Measurements from ENCODE around the gene GALNT14.

Gene GALNT14

DNA sequence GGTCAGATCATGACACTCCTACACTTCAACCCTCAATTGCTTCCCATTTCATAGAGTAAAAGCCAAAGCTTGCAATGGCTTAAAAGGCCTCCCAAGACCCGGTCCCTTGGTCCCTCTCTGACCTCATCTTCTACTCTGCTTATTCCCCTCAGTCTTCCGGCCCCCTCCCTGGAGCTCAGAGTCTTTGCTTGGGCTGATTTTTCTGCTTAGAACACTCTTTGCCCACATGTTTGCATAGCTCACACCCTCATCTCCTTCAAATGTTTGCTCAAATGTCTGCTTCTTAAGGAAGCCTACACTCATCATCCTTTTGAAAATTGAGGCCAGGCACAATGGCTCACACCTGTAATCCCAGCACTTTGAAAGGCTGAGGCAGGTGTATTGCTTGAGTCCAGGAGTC, 265.4 kb downstream of the GALNT14 start:
- TF ChIP-seq, protein P1, sequence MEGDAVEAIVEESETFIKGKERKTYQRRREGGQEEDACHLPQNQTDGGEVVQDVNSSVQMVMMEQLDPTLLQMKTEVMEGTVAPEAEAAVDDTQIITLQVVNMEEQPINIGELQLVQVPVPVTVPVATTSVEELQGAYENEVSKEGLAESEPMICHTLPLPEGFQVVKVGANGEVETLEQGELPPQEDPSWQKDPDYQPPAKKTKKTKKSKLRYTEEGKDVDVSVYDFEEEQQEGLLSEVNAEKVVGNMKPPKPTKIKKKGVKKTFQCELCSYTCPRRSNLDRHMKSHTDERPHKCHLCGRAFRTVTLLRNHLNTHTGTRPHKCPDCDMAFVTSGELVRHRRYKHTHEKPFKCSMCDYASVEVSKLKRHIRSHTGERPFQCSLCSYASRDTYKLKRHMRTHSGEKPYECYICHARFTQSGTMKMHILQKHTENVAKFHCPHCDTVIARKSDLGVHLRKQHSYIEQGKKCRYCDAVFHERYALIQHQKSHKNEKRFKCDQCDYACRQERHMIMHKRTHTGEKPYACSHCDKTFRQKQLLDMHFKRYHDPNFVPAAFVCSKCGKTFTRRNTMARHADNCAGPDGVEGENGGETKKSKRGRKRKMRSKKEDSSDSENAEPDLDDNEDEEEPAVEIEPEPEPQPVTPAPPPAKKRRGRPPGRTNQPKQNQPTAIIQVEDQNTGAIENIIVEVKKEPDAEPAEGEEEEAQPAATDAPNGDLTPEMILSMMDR (conservative IDR thresholded peaks at IDR 0.05; ENCODE audit: low read depth, low read length): no peak
- no peaks in the 10 kb centered on the region for H3K27me3 ChIP-seq (ENCODE audit: insufficient read depth, low read depth)
- H4K20me1 ChIP-seq (ENCODE audit: insufficient read depth): no peaks in the 10 kb centered on the region
- H3K36me3 ChIP-seq (ENCODE audit: insufficient read depth): no peaks in the 10 kb centered on the region
- H3K4me2 ChIP-seq: no peak overlapping the region
- H3K4me1 ChIP-seq (ENCODE audit: low read depth, poor library complexity, severe bottlenecking): no peaks in the 10 kb centered on the region
- no peak overlapping the region for H3K4me3 ChIP-seq (IDR thresholded peaks at IDR 0.05; ENCODE audit: insufficient read depth, low read depth, low read length)
- no peak overlapping the region for H3K27ac ChIP-seq
- H2AFZ ChIP-seq (ENCODE audit: low read depth): no peak overlapping the region
- H3K9ac ChIP-seq: no peak overlapping the region
- no peaks in the 10 kb centered on the region for H3K79me2 ChIP-seq (ENCODE audit: insufficient read depth, low read depth)

DNA sequence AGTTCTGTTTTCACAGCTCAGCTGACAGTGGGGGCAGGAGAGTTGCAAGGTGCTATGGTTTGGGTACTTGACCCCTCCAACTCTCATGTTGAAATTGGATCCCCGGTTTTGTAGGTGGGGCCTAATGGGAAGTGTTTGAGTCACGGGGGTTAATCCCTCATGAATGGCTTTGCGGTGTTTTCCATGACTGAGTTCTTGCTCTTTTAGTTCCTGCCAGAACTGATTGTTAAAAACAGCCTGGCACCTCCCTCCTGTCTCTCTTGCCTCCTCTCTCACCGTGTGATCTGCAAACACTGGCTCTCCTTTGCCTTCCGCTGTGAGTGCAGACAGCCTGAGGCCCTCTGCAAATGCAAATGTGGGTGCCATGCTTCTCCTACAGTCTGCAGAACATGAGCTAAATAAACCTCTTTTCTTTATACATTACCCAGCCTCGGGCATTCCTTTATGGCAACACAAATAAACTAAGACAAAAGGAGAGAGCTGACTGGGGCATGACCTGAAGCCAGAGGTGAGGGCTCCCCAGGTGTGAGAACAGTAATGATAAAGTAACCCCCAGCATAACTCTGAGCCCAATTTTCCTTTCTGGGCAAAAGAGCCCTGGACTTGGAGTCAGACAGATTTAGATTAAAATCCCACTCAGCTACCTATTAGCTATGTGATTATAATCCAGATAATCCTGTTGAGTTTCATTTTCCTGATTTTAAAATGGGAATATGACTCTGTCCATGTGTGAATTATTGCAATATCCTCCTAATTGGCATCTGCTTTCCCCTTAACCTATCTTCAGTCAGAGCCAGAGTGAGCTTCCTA, 266.1 kb downstream of the GALNT14 start:
- Histone ChIP-seq H3K27me3 (ENCODE audit: insufficient read depth, low read depth) (no peaks in the 10 kb centered on the region), H3K36me3 (ENCODE audit: insufficient read depth) (no peaks in the 10 kb centered on the region), H2AFZ (ENCODE audit: low read depth) (no peak overlapping the region), H4K20me1 (ENCODE audit: insufficient read depth) (no peaks in the 10 kb centered on the region), H3K79me2 (ENCODE audit: insufficient read depth, low read depth) (no peaks in the 10 kb centered on the region), H3K27ac (no peak overlapping the region), H3K9ac (no peak overlapping the region), H3K4me3 (IDR thresholded peaks at IDR 0.05; ENCODE audit: insufficient read depth, low read depth, low read length) (no peak overlapping the region), H3K4me1 (ENCODE audit: low read depth, poor library complexity, severe bottlenecking) (no peaks in the 10 kb centered on the region), H3K4me2 (no peak overlapping the region)
- TF ChIP-seq, protein P1 (conservative IDR thresholded peaks at IDR 0.05; ENCODE audit: low read depth, low read length): no peak

- Histone ChIP-seq H2AFZ (ENCODE audit: low read depth) (no peak overlapping the region), H4K20me1 (ENCODE audit: insufficient read depth) (no peaks in the 10 kb centered on the region), H3K79me2 (ENCODE audit: insufficient read depth, low read depth) (no peaks in the 10 kb centered on the region), H3K4me3 (IDR thresholded peaks at IDR 0.05; ENCODE audit: insufficient read depth, low read depth, low read length) (no peak overlapping the region), H3K27me3 (ENCODE audit: insufficient read depth, low read depth) (no peaks in the 10 kb centered on the region), H3K4me1 (ENCODE audit: low read depth, poor library complexity, severe bottlenecking) (no peaks in the 10 kb centered on the region), H3K9ac (no peak overlapping the region), H3K36me3 (ENCODE audit: insufficient read depth) (no peaks in the 10 kb centered on the region), H3K4me2 (no peak overlapping the region), H3K27ac (no peak overlapping the region)
- TF ChIP-seq, protein P1 (conservative IDR thresholded peaks at IDR 0.05; ENCODE audit: low read depth, low read length): no peak
These were observed 266.8 kb downstream of the GALNT14 start for GRCh38 chr2:30871440-30871839.

DNA sequence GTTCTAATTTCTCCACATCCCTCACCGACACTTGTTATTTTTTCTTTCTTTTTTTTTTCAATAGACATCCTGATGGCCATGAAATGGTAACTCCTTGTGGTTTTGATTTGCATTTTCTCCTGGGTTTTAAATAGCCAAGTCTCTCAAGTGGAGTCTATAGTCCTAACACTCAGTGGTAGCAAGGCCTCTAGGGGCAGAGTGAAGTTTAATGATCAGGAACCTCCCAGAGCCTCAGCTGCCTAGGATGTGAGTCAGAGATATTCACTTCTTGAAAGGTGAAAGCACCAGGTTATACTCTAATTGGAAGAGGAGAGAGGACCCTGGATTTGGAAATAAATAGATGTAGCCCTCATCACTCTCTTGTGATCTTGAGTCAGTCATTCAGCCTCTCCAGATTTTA, 268.3 kb downstream of the GALNT14 start:
- H3K27ac ChIP-seq: no peak overlapping the region
- no peaks in the 10 kb centered on the region for H3K79me2 ChIP-seq (ENCODE audit: insufficient read depth, low read depth)
- H2AFZ ChIP-seq (ENCODE audit: low read depth): no peak overlapping the region
- TF ChIP-seq, protein P1 (conservative IDR thresholded peaks at IDR 0.05; ENCODE audit: low read depth, low read length): no peak
- no peaks in the 10 kb centered on the region for H3K27me3 ChIP-seq (ENCODE audit: insufficient read depth, low read depth)
- no peaks in the 10 kb centered on the region for H3K4me1 ChIP-seq (ENCODE audit: low read depth, poor library complexity, severe bottlenecking)
- no peak overlapping the region for H3K9ac ChIP-seq
- no peak overlapping the region for H3K4me2 ChIP-seq
- no peaks in the 10 kb centered on the region for H4K20me1 ChIP-seq (ENCODE audit: insufficient read depth)
- no peak overlapping the region for H3K4me3 ChIP-seq (IDR thresholded peaks at IDR 0.05; ENCODE audit: insufficient read depth, low read depth, low read length)
- no peaks in the 10 kb centered on the region for H3K36me3 ChIP-seq (ENCODE audit: insufficient read depth)

Measured in KMS-11 (cell line).